Peyer's patch (tissue), 4 donors: Measurements from ENCODE around the gene UGT1A6. TPM values are rescaled to one million over a fixed set of nuclear protein-coding genes. Genes with fewer than 3 reads are reported as not detected.

Experiments used
- DNase-seq, 3 donors: peaks; one replicate each; pipeline ENCODE4 v3.0.0-alpha.2; 2017 to 2019
- H3K27ac ChIP-seq, 4 donors: fragments of 200-600 bp; sonication (generic); one replicate each; pipeline ENCODE4 v1.5.1; 2016 to 2019
- H3K27me3 ChIP-seq, 2 donors: fragments of 200-600 bp; sonication (generic); one replicate each; pipeline ENCODE4 v1.5.1; 2019
- H3K36me3 ChIP-seq, 3 donors: fragments of 200-600 bp; sonication (generic); one replicate each; pipeline ENCODE4 v1.5.1; 2016 to 2019
- H3K4me1 ChIP-seq, 4 donors: fragments of 200-600 bp; sonication (generic); one replicate each; pipeline ENCODE4 v1.5.1; 2016 to 2019
- H3K4me3 ChIP-seq, 4 donors: fragments of 200-600 bp; sonication (generic); 1 replicate in 3 of 4; 2 replicates in 1 of 4; pipeline ENCODE4 v1.5.1; 2016 to 2019; ENCODE audit warnings: mild to moderate bottlenecking in 1 of 4
- H3K9me3 ChIP-seq, 4 donors: fragments of 200-600 bp; sonication (generic); one replicate each; pipeline ENCODE4 v1.5.1; 2016 to 2019; ENCODE audit warnings: mild to moderate bottlenecking in 1 of 4
- CTCF ChIP-seq, 6 experiments: fragments of 450-650 bp in 4 of 6; fragments of 200-600 bp in 2 of 6; sonication (generic) in 1 of 6; IDR thresholded peaks; one replicate each; pipeline ENCODE4 v1.5.1; 2017 to 2019; ENCODE audit warnings: antibody characterized with exemption in 6 of 6, mild to moderate bottlenecking in 3 of 6, moderate library complexity in 1 of 6
- POLR2A ChIP-seq, 2 donors: fragments of 450-650 bp; IDR thresholded peaks; one replicate each; pipeline ENCODE4 v1.5.1; 2017; ENCODE audit warnings: antibody characterized with exemption in 2 of 2, mild to moderate bottlenecking in 2 of 2, moderate library complexity in 2 of 2
- total RNA-seq, 4 donors: library from RNA; depleted of rRNA; stranded (reverse); fragments of >200 nt; gene quantifications; one replicate each; pipeline ENCODE4 v1.1.0, GENCODE V29; 2016

Gene UGT1A6
- total RNA-seq, 4 donors from 2014 or later: 37.7 to 57.4 (median 46.0) TPM; not detected in 1

- peak in 2 of 3 donors; percentile 25 to 43 for DNase-seq
- Histone ChIP-seq H3K9me3 (no peaks in the 10 kb centered on the region), H3K27ac (no peak overlapping the region), H3K36me3 (no peaks in the 10 kb centered on the region), H3K4me3 (no peak overlapping the region), H3K27me3 (no peaks in the 10 kb centered on the region), H3K4me1 (no peaks in the 10 kb centered on the region)
- TF ChIP-seq CTCF (IDR thresholded peaks at IDR 0.05): no peak
- TF ChIP-seq POLR2A (IDR thresholded peaks at IDR 0.05): no peak
Measured at GRCh38 chr2:233817361-233817911, 124.7 kb downstream of the UGT1A6 start.

- no peaks in the 10 kb centered on the region for H3K27me3 ChIP-seq
- no peak for TF ChIP-seq POLR2A (IDR thresholded peaks at IDR 0.05)
- no peak for TF ChIP-seq CTCF (IDR thresholded peaks at IDR 0.05)
- no peaks in the 10 kb centered on the region for H3K36me3 ChIP-seq
- DNase-seq: peak in 2 of 3 donors; percentile 52 to 57
- no peaks in the 10 kb centered on the region for H3K9me3 ChIP-seq
- H3K4me1 ChIP-seq: no peaks in the 10 kb centered on the region
- no peak overlapping the region for H3K27ac ChIP-seq
- H3K4me3 ChIP-seq: no peak overlapping the region
Measured at GRCh38 chr2:233817995-233818638, 125.4 kb downstream of the UGT1A6 start.

GRCh38 chr2:233818639-233819621, 126.2 kb downstream of the UGT1A6 start:
- H3K9me3 ChIP-seq: no peaks in the 10 kb centered on the region
- H3K27me3 ChIP-seq: no peaks in the 10 kb centered on the region
- H3K4me3 ChIP-seq: no peak overlapping the region
- DNase-seq: peak in 2 of 3 donors; percentile 28 to 31
- no peak overlapping the region for H3K27ac ChIP-seq
- no peaks in the 10 kb centered on the region for H3K4me1 ChIP-seq
- no peak for TF ChIP-seq CTCF (IDR thresholded peaks at IDR 0.05)
- TF ChIP-seq POLR2A (IDR thresholded peaks at IDR 0.05): no peak
- no peaks in the 10 kb centered on the region for H3K36me3 ChIP-seq

- no peaks in the 10 kb centered on the region for H3K4me1 ChIP-seq
- no peaks in the 10 kb centered on the region for H3K36me3 ChIP-seq
- no peak overlapping the region for H3K27ac ChIP-seq
- no peaks in the 10 kb centered on the region for H3K9me3 ChIP-seq
- DNase-seq: peak in 2 of 3 donors; percentile 29 to 30
- H3K27me3 ChIP-seq: no peaks in the 10 kb centered on the region
- H3K4me3 ChIP-seq: no peak overlapping the region
- TF ChIP-seq CTCF (IDR thresholded peaks at IDR 0.05) (no peak), POLR2A (IDR thresholded peaks at IDR 0.05) (no peak)
Measured at GRCh38 chr2:233819884-233820773, 127.4 kb downstream of the UGT1A6 start.

DNA sequence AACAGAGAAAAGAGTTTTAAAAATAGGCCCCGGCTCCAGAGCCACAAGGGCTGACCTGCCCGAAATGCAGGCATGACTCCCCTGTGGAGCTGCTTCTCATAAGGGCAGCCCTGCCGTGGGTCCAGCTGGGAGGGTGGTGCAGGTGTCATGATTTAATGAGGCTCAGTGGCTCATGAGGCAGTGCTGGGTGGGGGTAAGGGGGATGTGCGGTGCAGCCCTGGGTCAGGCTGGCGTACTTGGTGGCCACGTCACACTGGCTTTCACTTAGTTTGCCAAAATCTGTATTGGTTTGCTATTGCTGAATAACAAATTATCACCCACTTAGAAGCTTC, 128.1 kb downstream of the UGT1A6 start:
- peak in 1 of 3 donors; percentile 31 for DNase-seq
- Histone ChIP-seq H3K27ac (no peak overlapping the region), H3K9me3 (no peaks in the 10 kb centered on the region), H3K4me1 (no peaks in the 10 kb centered on the region), H3K36me3 (no peaks in the 10 kb centered on the region), H3K4me3 (no peak overlapping the region), H3K27me3 (no peaks in the 10 kb centered on the region)
- TF ChIP-seq POLR2A (IDR thresholded peaks at IDR 0.05) (no peak), CTCF (IDR thresholded peaks at IDR 0.05) (no peak)
